ENCODE data around the gene WNT4.

GRCh38 chr1:22155517-22155916, 12.6 kb upstream of the WNT4 start:
- TF ChIP-seq POLR2A (IDR thresholded peaks at IDR 0.05; ENCODE audit: low read depth, low read length), result no peak
- TF ChIP-seq POLR2AphosphoS5 (IDR thresholded peaks at IDR 0.05; ENCODE audit: low read depth, low read length), result no peak
- TF ChIP-seq TAF1 (IDR thresholded peaks at IDR 0.05; ENCODE audit: borderline replicate concordance, low read depth, low read length), result no peak
